HG02642 (cell line): Measurements from ENCODE around the gene THUMPD3.

Experiments
- ATAC-seq: cut with Tn5 transposase; IDR thresholded peaks from one replicate; pipeline ENCODE4 v1.9.1; 2021; ENCODE audit warnings: mild to moderate bottlenecking; ENCODE audit not compliant: unreplicated experiment, poor library complexity

Gene THUMPD3

DNA sequence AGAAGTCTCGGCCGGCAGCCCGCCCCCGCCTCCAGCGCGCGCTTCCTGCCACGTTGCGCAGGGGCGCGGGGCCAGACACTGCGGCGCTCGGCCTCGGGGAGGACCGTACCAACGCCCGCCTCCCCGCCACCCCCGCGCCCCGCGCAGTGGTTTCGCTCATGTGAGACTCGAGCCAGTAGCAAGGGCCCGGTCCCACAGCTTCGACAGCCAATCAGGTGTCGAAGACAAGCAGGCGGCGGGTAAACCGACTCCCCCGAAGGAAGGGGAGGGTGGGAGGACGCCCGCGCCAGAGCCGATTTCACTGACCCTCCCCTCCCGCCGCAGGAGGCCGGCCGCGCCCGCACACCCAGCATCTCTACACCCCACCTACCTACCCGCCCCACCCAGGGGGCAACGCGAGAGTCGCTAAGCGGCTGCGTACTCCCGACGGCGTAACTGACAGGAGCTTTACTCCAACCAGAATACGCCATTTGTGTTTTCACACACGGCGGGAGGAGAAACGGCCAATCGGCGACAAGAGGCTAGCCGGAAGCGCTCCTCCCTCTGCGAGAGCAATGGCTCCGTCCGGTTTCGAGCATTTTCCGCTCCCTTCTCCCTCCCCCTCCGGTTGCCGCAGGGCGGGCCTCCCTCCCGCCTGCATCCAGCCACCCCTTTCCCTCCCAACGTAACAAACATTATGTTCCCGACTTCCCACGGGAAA is 33.9 kb downstream of the THUMPD3 start:
- ATAC-seq, result peak; percentile 75

DNA sequence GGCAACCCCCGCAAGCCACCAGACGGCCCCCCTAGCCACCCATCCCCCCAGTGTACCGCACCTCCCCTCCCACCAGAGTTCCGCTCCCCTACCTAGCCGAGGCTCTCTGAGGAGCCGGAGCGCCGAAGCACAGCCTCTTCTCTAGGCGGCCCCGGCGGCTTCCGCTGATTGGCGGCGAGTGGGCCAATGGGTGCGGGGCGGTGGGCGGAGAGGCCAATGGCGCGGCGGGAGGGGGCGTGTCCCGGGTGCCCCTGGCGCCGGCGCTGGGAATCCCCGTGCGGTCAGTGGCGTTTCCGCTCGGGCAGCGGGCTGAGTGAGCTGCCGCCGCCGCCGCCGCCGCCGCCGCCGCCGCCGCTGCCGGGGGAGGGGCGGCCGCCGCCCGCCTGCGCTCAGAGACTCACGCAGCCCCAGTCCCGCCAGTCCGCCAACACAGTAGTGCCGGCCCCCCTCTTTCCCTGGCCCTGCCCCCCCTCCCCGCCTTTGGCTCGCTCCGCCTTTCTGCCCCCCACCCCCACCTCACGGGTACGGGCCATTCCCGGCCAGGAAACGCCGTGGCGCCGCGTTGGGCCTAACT is 34.6 kb downstream of the THUMPD3 start, which contains the start of gene SETD5:
SETD5 (plus strand) TSS at position 284 of the 574 bp plus-strand sequence. CDS start 31,324 bp downstream, outside the sequence.
- ATAC-seq, result peak; percentile 59

DNA sequence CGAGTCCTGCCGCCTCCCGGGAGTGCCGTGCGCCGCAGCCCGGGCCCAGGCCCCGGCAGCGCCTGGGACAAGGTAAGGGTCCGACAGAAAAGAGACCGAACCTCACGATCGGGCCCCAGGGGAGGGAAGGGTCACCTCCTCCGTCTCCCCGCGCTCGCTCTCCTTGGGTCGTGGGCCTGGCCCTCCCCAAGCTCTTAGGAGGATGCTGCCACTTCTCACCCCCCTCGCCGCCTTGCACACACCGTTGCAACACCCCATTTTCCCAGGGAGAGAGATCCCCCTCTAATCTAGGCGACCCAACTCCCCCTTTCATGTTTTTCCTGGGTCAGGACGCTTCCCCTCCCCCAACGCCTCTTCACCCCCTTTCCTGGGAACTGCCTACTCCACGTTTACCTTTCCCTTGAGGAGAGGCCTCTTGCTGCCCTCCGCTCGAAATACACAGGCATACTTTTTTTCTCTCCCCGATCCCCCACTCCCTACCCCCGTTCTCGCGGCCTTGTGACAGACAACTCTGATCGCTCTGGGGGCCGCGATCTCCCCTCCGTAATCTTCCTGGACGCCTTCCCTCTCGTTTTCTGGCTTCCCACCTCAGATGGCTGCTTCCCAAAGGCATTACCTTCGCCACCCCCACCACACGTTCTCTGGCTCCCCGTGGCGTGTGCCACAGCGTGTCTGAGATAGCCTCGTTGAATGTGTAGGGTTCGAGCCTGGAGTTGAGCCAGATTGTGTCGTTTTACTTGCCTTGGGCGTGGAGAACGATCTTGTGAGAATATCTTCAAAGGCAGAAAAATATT is 35.2 kb downstream of the THUMPD3 start:
- ATAC-seq, result no peak

DNA sequence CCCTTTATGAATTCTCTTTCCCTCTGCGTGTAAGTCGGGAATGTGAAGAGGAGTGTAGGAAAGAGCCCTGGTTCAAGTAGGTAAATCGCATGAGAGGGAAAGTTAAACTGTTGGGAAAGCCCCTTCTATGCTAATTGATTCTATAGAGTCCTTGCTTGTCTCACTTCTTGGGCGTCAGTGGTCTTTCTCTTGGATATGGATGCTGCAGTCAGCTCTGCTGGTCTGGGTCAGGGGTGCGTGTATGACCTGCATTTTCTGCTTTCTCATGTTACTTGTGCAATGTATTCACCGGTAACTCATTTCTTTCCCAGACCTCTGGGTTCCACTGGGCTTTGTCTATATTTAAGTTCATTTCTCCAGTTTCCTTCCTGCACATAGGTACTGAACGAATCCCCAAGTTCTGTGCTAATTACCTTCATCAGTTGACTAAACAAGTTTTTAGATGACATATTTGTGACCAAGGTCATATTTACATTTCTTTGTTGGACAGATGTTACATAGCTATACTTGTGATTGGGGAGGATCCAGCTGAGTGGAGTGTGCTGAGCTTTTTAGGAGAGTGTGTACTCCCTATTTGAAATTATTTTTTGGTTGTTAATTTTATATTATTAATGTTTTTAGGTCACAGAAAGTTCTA is 36.0 kb downstream of the THUMPD3 start:
- ATAC-seq, result no peak

DNA sequence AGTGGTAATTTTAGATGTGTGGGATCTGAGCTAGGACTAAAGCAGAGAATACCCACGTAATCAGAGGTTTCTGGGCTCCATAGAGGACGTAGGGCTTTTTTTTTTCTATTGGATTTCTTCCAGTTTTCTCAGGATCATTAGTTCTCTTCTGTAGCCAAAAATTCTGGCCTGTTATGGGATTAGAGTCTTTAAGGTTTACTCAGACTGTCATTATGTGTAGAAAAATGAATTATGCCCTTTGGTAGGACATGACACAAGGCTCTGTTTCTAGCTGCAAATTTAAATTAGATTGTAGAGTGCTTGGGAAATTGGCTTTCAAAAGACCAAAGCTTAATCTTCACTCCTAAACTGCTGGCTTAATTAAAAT is 36.5 kb downstream of the THUMPD3 start:
- ATAC-seq, result no peak

DNA sequence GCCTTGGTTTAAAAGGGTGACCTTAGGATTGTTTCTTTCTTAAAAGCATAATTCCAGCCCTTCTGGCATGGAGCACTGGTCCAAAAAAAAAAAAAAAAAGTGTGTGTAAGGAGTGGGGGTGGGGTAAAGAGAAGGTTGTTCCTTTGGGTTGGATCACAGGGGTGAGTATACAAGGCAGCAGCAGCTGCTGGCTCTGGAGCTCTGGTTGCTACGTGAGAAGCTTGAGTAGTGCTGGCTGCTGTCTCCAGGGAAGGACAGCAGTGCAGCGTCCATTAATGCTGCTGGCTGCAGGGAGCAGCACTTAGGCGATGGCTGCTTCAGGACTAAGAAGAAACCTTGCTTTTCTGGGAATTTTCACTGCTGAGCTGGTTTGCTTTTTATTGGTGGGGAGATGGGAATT is 36.9 kb downstream of the THUMPD3 start:
- ATAC-seq, result no peak

- no peak for ATAC-seq
Observed at GRCh38 chr3:9400616-9401015, 37.8 kb downstream of the THUMPD3 start.

DNA sequence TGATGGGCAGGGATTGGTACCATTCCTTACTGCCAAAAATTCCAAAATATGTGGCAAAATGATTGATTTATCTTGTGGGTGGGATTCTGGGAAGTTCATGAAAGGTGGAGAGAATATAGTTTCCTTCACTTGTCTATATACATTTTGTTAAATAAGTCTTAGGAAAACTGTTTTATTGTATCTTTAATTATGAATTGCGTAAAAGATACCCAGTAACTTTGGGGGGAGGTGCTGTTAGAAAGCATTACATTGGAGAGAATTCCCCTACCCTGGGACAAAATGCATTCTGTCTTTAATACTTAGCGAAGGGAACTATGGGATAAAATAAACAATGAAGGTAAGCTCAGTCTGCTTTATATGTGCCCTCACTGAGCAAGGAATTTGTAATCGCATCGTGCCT is 39.1 kb downstream of the THUMPD3 start:
- no peak for ATAC-seq

GRCh38 chr3:9402410-9403228 is 39.8 kb downstream of the THUMPD3 start:
- no peak for ATAC-seq

- ATAC-seq, result no peak
Observed at GRCh38 chr3:9403463-9403862, 40.6 kb downstream of the THUMPD3 start.

DNA sequence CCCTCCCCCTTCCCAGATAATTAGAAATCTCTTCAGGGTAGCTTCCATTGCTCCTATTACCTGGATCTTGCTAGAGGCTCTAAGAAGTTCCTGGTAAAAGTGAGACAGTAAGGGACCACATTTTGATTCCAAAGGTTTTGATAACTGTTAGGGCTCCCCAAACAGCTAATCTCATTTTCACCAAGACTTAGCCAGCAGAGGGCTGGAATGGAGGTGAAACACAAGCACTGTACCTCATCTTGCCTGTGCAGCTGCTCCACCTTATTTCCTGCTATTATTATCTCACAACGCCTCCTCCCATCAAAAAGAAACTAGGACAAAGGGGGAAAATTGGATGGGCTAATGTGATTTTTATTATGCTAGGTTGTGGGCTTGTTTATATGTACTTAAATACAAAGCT is 41.8 kb downstream of the THUMPD3 start:
- no peak for ATAC-seq

DNA sequence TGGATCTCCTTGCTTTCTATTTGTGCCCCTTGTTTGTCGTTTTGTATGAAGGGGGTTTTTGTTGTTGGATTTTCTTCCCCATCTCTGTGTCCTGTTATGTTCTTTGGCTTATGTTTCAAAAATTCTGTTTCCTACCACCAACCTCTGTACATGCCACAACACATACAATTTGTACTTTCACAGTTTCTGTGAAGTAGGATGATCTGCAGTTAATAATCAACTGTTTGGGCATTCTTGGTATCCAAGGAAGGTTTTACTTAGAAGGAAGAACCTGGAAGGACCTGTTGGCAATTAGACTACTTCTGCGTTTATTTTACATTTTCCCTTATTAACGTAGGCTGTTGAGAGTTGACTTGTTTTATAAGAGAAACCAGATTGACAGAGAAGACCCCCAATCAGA is 42.9 kb downstream of the THUMPD3 start:
- ATAC-seq, result no peak

- no peak for ATAC-seq
Observed at GRCh38 chr3:9406856-9407626, 44.2 kb downstream of the THUMPD3 start.

DNA sequence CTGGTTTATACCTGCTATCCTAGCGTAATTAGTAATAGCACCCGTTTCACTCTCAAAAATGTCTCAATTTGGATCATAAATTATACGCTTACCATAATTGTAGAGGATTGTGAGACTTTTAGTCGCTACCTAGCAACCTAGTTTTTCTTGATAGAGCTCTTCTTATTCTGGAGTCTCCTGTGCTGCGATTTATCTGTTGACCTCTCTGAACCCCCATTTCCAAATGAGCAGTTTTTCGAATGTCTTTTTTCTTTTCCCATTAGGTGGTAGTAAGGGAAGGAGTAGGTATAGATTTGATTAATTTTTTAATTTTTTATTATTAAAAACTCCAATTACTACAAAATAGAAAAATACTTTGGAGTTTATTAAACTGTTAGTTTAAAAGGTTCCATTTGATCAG is 45.2 kb downstream of the THUMPD3 start:
- no peak for ATAC-seq

DNA sequence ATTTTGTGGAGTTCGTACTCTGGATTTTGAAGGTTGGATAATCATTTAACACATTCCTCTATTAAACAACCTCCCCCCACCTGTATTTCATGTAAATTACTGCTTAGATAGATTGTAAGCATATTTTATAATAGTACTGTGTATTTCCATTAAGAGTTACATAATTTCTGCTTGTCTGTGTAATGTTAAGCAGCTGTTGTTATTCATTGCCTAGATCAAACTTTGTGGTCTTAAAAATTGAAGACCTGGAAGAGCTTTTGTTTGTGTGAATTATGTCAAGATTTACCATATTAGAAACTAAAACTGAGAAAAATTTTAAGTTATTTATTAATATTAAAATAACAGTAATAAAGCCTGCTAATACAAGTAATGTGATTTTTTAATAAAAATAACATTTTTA is 45.7 kb downstream of the THUMPD3 start:
- no peak for ATAC-seq

GRCh38 chr3:9409981-9410854 is 47.4 kb downstream of the THUMPD3 start:
- no peak for ATAC-seq

GRCh38 chr3:9411302-9411701 is 48.4 kb downstream of the THUMPD3 start:
- no peak for ATAC-seq

DNA sequence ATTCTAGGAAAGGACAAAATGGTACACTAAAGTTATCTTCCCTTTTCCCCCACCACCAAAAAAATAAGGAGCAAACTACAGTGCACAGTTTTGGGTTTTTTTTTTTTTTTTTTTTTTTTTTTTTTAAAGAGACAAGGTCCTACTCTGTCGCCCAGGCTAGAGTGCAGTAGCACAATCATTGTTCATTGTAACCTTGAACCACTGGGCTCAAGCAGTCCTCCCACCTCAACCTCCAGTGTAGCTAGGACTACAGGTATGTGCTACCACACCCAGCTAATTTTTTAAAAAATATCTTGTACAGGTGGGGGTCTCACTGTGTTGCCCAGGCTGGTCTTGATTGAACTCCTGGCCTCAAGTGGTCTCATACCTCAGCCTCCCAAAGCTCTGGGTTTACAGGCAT is 49.4 kb downstream of the THUMPD3 start:
- no peak for ATAC-seq
